Adipose tissue (tissue), 3 donors: ENCODE results near the gene ZNF541. TPM values are rescaled to one million over a fixed set of nuclear protein-coding genes. Genes with fewer than 3 reads are reported as not detected.

Source experiments
- H3K27ac ChIP-seq: one replicate; pipeline ENCODE4 v1.5.1; 2013; ENCODE audit warnings: low read depth, low read length
- WGBS, 3 donors: extraction: QIAGEN DNeasy Blood & Tissue Kit; methylation state at CpG; one replicate each; pipeline ENCODE4 v1.1.7; 2013; 5-methylcytosine and 5-hydroxymethylcytosine counted together
- polyA plus RNA-seq, 3 donors: library from polyadenylated mRNA; stranded (reverse); fragments of 200-250 nt; gene quantifications; one replicate each; pipeline ENCODE4 v1.2.3, GENCODE V29; 2013
- donor health status: healthy with polysubstance abuse.
- donor health status: Bipolar disorder and iron deficiency.
- donor health status: healthy.

The ZNF541 gene
- polyA plus RNA-seq, 3 donors = 0.07 to 0.45 (median 0.30) TPM

GRCh38 chr19:47560999-47561398 is 11.9 kb downstream of the ZNF541 start:
- 93 to 96% (median 93%) methylated on average over 2 of the region's 2 CpGs for WGBS, 3 donors
- H3K27ac ChIP-seq = no peak overlapping the region

- 87 to 93% (median 89%) methylated on average over 4 of the region's 4 CpGs for WGBS, 3 donors
- H3K27ac ChIP-seq = no peak overlapping the region
These were observed 22.8 kb downstream of the ZNF541 start for GRCh38 chr19:47550129-47550528.

DNA sequence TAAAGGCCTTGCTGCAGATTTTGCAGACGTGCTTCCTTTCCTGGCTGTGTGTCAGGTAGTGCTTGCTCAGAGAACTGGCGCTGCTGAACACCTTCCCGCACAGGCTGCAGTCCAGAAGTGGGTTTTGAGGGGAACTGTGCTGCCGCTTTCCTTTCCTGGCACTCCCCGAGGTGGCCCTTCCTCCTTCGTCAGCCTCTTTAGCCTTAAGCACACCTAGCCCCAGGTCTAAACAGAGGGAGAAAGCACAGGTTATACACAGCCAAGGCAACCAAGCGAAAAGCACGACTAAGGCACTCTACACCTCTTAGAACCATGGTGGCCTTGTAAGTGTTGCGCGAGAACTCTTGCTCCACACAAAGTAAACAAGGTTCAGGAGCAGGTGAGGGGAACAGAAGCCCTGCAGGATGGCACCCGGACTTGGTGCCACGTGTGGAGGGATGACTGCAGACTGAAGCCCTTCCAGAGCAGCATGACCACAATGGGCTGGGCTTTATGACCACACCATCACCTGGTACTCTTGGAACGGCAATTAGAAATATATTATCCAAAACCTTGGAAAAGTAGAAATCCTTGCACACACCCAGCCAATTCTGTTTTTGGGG is 23.6 kb downstream of the ZNF541 start:
- 68 to 79% (median 77%) methylated on average over 13 of the region's 13 CpGs for WGBS, 3 donors
- H3K27ac ChIP-seq = no peak overlapping the region

GRCh38 chr19:47547199-47547598 is 25.7 kb downstream of the ZNF541 start:
- H3K27ac ChIP-seq = no peak overlapping the region
- WGBS, 3 donors = 70 to 79% (median 74%) methylated on average over 2 of the region's 2 CpGs

DNA sequence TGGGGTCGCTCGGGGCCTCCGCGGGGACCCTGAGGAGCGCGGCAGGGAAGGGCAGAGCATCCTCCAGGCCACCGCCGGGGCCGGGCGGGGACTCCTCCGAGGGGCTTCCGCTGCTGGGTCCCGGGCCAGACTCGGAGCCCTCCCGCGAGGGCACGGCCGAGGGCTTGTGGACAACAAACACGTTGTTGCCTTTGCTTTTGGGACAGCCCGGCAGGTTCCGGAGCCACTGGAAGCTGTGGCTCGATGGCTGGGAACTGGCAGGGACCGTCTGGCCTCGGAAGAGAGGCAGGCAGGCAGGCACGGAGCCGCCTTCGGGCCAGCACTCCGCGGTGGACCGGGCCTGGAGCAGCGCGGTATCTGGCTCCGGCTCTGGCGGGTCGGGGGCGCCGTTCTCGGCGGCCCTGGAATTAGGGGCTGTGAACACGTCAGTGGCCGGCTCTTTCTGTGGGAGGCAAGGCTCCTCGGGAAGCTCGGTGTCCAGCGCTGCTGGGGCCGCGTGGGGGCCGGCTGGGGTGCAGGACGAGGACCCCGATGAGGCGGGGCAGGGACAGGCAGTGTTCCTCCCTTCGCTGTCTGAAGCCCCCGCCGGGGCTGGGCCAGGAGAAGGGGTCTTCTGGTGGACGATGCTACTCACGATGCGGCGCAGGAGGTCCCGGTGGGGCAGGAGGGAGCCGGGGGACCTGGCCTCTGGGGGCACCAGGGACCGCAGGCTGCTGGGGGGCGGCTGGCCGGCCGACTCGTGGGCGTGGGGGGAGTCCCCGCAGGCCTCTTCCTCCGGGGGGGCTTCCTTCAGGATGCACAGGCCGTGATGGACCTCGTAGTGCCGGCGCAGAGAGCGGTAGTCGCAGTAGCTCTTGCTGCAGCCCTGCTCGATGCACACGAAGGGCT is 27.6 kb downstream of the ZNF541 start:
- H3K27ac ChIP-seq = no peak overlapping the region
- WGBS, 3 donors = 19 to 32% (median 27%) methylated on average over 75 of the region's 75 CpGs

DNA sequence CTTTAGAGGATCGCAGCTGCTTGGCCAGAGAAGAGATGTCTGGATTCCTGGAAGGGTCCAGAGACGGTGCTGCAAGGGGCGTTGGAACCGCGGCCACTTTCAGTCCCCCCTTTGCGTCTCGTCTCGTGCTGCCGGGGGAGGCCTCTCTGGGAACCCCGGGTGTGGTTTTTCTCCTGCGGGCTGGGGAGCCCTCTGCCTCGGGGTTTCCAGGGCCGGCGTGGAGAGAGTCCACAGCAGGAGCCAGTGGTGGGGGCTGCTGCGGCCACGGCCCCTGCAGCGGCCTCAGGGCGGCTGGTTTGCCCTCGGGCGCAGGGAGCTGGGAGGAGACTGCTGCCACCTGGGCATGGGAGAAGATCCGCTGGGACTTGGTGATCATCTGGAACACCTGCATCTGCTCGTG is 28.5 kb downstream of the ZNF541 start:
- 88 to 89% (median 88%) methylated on average over 21 to 22 of the region's 22 CpGs for WGBS, 3 donors

DNA sequence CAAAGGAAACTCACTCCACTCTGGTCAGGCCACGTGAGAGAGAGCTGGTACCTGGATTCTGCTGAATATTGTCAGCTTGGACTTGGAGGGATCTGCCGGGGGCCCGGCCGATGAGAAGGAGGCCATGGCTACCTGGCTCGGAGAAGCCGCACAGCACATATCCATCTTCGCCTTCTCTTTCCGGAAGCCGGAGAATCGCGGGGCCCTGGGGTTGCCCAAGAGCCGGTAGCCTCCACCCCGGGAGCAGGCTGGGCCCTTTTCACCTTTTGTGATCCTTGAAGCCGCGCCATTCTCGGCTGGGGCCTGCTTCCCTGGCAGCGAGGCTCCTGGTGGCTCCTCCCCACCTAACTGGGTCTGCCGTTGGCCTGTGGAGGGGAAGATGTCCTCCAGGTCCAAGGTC is 28.9 kb downstream of the ZNF541 start:
- WGBS, 3 donors = 92 to 94% (median 93%) methylated on average over 18 of the region's 18 CpGs

More for the DNA sequence above, 28.5 kb downstream of the ZNF541 start:
- H3K27ac ChIP-seq = no peak overlapping the region

DNA sequence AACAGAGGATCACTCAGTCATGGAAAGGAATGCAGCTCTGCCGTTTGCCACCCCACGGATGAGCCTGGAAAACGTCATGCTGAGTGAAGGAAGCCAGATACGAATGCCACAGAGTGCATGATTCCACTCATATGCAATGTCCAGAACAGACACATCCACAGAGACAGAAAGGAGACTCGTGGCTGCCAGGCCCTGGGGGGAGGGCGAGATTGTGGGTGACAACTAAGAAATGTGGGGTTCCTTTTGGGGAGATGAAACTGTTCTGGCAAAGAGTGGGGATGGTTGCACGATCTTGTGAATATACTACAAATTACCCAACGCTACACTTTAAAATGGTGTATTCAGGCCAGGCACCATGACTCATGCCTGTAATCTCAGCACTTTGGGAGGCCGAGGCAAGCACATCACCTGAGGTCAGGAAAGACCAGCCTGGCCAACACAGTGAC is 30.9 kb downstream of the ZNF541 start:
- WGBS, 3 donors = 73 to 86% (median 76%) methylated on average over 9 of the region's 9 CpGs

More for the DNA sequence above, 28.9 kb downstream of the ZNF541 start:
- H3K27ac ChIP-seq = no peak overlapping the region

GRCh38 chr19:47541518-47541917 is 31.4 kb downstream of the ZNF541 start:
- H3K27ac ChIP-seq = no peak overlapping the region
- WGBS, 3 donors = 60 to 79% (median 62%) methylated on average over 6 of the region's 6 CpGs

More for the DNA sequence above, 30.9 kb downstream of the ZNF541 start:
- H3K27ac ChIP-seq = no peak overlapping the region

DNA sequence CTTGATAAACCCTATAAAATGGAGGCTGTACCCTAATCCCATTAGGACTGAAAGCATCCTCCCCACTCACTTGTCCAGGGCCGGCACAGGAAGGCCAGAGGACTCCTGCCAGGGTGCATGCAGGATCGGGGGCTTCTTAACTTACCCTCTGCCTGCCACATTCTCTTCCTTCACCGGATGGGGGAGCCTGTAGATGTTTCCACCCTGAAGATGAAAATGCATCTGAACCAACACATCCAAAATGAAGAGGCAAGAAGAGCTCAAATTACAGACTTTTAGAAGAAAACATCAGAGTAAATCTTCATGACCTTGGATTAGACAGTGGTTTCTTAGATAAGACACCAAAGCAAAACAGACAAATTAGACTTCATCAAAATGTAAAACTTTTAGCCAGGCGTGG is 32.2 kb downstream of the ZNF541 start:
- WGBS, 3 donors = 40 to 64% (median 61%) methylated on average over 4 of the region's 4 CpGs
- no peak overlapping the region for H3K27ac ChIP-seq

DNA sequence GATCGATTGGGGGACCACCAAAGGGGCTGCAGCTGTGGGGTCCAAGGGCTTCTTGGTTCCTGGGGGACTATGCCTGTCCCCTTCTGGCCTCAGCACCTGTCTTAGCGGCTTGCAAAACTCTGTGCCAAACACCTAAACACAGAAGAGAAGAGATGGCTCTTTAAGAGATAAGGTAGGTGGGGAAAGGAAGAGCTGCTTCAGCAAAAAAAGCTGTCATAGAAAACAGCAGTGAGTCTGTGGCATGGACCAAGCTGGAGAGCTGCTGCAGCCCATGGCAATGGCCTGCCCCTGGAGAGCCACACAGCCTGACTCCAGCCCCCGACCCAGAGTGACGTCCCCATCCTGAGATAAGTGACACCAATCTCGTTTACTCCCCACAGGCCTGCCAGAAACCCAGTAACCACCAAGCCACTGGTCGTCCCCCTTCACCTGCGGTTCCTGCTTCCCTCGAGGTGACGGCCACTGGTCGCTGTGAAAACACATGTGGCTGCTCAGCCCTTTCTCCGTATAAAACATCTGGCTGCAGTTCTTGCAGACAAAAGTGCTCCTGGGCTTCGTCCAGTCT is 33.1 kb downstream of the ZNF541 start:
- no peak overlapping the region for H3K27ac ChIP-seq
- WGBS, 3 donors = 63 to 77% (median 71%) methylated on average over 12 of the region's 12 CpGs

DNA sequence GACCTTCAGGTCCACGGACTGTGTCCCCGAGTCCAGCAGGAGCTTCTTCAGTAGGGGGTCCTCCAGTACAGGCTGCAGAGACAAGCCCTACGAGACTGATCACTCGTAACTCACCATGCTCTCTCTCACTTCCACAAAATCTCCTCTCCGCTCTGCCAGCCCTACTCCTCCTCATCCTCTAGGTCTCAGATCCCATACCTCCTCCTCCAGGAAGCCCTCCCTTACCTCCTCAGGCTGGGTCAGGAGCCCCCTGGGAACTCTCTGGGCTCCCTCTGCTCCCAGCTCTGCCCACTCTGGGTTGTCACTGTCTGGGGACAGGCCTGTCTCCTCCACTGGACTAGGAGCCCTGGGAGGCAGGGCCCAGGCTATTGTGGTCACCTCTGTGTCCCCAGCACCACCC is 34.1 kb downstream of the ZNF541 start:
- no peak overlapping the region for H3K27ac ChIP-seq
- 78 to 91% (median 82%) methylated on average over 5 of the region's 5 CpGs for WGBS, 3 donors

DNA sequence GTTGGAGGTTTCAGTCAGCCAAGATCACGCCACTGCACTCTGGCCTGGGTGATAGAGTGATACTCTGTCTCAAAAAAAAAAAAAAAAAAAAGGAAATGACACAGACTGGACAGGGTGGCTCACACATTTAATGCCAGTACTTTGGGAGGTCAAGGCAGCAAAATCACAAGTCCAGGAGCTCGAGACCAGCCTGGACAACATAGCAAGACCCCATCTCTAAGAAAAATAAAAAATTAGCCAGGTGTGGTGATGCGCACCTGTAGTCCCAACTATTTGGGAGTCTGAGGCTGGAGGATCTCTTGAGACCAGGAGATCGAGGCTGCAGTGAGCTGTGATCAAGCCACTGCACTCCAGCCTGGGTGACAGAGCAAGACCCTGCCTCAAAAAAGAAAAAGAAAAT is 35.5 kb downstream of the ZNF541 start:
- 80 to 92% (median 90%) methylated on average over 4 of the region's 4 CpGs for WGBS, 3 donors
- no peak overlapping the region for H3K27ac ChIP-seq

DNA sequence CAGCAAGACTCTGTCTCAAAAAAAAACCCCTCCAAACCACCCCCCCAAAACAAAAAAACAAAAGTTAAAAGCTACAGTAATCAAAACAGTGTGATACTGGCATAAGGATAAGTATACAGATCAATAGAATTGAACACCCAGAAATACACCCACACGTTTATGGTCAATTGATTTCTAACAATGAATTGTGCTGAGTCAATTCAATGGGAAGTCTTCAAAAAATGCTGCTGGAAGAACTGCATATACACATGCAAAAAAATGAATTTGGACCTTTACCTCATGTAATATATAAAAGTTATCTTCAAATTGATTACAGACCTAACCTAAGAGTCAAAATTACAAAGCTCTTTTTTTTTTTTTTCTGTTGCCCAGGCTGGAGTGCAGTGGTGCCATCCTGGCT is 38.3 kb downstream of the ZNF541 start:
- H3K27ac ChIP-seq = no peak overlapping the region
- WGBS, 3 donors = 45 to 67% (median 65%) methylated on average over 1 of the region's 1 CpG

- WGBS, 3 donors = 39 to 49% (median 47%) methylated on average over 13 to 14 of the region's 14 CpGs
- no peak overlapping the region for H3K27ac ChIP-seq
These were observed 41.1 kb downstream of the ZNF541 start for GRCh38 chr19:47531640-47532387.

GRCh38 chr19:47529018-47529742 is 43.8 kb downstream of the ZNF541 start:
- H3K27ac ChIP-seq = no peak overlapping the region
- WGBS, 3 donors = 79 to 86% (median 85%) methylated on average over 16 of the region's 16 CpGs

GRCh38 chr19:47526798-47527197 is 46.1 kb downstream of the ZNF541 start:
- WGBS, 3 donors = 79 to 85% (median 84%) methylated on average over 3 of the region's 3 CpGs
- no peak overlapping the region for H3K27ac ChIP-seq

DNA sequence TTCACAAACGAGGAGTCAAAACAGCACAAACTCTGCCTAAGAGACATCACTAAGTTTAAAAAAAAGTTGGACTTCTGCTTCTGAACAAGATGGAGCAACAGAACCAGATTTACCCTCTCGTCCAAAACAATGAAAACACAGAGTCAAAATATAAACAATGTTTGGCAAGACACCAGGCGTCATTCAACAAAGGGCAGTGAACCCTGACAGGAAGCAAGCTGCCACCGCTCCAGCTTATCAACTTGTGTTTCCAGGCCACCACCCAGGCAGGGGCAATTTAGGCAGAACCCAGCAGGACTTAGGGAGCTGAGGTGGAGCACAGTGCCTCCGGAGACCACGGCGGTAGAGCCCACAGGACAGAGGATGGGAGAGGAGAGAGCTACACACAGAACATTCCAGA is 49.5 kb downstream of the ZNF541 start:
- WGBS, 3 donors = 30 to 35% (median 34%) methylated on average over 7 of the region's 7 CpGs
- no peak overlapping the region for H3K27ac ChIP-seq
